H9 (cell line): Measurements from ENCODE around the gene ZNF101. TPM values are rescaled to one million over a fixed set of nuclear protein-coding genes. Genes with fewer than 3 reads are reported as not detected.

Experiments
- DNase-seq: peaks from one replicate; pipeline ENCODE4 v3.0.0-alpha.2; 2017
- H2AFZ ChIP-seq: one replicate; pipeline ENCODE4 v1.6.1; 2013; ENCODE audit warnings: mild to moderate bottlenecking, low read length, control low read depth, moderate library complexity
- H2AK5ac ChIP-seq: 2 replicates; pipeline ENCODE4 v1.6.1; 2013; ENCODE audit warnings: low read length, control low read depth, mixed read lengths; ENCODE audit not compliant: insufficient read length
- H2BK120ac ChIP-seq: one replicate; pipeline ENCODE4 v1.6.1; 2013; ENCODE audit warnings: low read depth, mild to moderate bottlenecking, low read length, control low read depth, inconsistent platforms; ENCODE audit not compliant: poor library complexity, severe bottlenecking
- H2BK12ac ChIP-seq: 2 replicates; pipeline ENCODE4 v1.6.1; 2013; ENCODE audit warnings: low read length, control low read depth, mixed read lengths, low read depth; ENCODE audit not compliant: insufficient read length
- H2BK15ac ChIP-seq: 2 replicates; pipeline ENCODE4 v1.6.1; 2013; ENCODE audit warnings: low read depth, low read length, control low read depth
- H2BK20ac ChIP-seq: one replicate; pipeline ENCODE4 v1.6.1; 2013; ENCODE audit warnings: low read depth, mild to moderate bottlenecking, low read length, control low read depth, inconsistent platforms; ENCODE audit not compliant: poor library complexity, severe bottlenecking
- H2BK5ac ChIP-seq: 2 replicates; pipeline ENCODE4 v1.6.1; 2013; ENCODE audit warnings: low read length, control low read depth, mixed read lengths; ENCODE audit not compliant: insufficient read length
- H3K14ac ChIP-seq: 2 replicates; pipeline ENCODE4 v1.6.1; 2013; ENCODE audit warnings: low read length, control low read depth; ENCODE audit not compliant: insufficient read depth
- H3K18ac ChIP-seq: 2 replicates; pipeline ENCODE4 v1.6.1; 2013; ENCODE audit warnings: low read depth, mild to moderate bottlenecking, mixed read lengths, low read length, control low read depth; ENCODE audit not compliant: insufficient read length
- H3K23ac ChIP-seq: 2 replicates; pipeline ENCODE4 v1.6.1; 2013; ENCODE audit warnings: low read length, control low read depth, mixed read lengths, low read depth; ENCODE audit not compliant: insufficient read length
- H3K23me2 ChIP-seq: 2 replicates; pipeline ENCODE4 v1.6.1; 2013; ENCODE audit warnings: low read depth, mild to moderate bottlenecking, mixed read lengths, low read length, control low read depth; ENCODE audit not compliant: insufficient read length, poor library complexity, severe bottlenecking
- H3K27ac ChIP-seq: 2 replicates; pipeline ENCODE4 v1.5.1; 2013; ENCODE audit warnings: low read length, control low read depth, mixed read lengths, low read depth; ENCODE audit not compliant: insufficient read length
- H3K27me3 ChIP-seq: 2 replicates; pipeline ENCODE4 v1.6.1; 2013; ENCODE audit warnings: low read length, control low read depth, inconsistent platforms; ENCODE audit not compliant: insufficient read depth
- H3K4ac ChIP-seq: 2 replicates; pipeline ENCODE4 v1.6.1; 2013; ENCODE audit warnings: low read depth, mild to moderate bottlenecking, control low read depth, inconsistent platforms, low read length, moderate library complexity
- H3K4me1 ChIP-seq: 2 replicates; pipeline ENCODE4 v1.6.1; 2013; ENCODE audit warnings: low read length, control low read depth, inconsistent platforms; ENCODE audit not compliant: insufficient read depth
- H3K4me2 ChIP-seq: 2 replicates; pipeline ENCODE4 v1.6.1; 2013; ENCODE audit warnings: low read length, control low read depth, mixed read lengths; ENCODE audit not compliant: insufficient read length, insufficient read depth
- H3K56ac ChIP-seq: 2 replicates; pipeline ENCODE4 v1.6.1; 2013; ENCODE audit warnings: low read depth, mild to moderate bottlenecking, mixed read lengths, low read length, control low read depth; ENCODE audit not compliant: insufficient read length
- H3K79me1 ChIP-seq: 2 replicates; pipeline ENCODE4 v1.6.1; 2013; ENCODE audit warnings: low read depth, mild to moderate bottlenecking, moderate library complexity, low read length, control low read depth, inconsistent platforms; ENCODE audit not compliant: insufficient read depth, poor library complexity, severe bottlenecking
- H3K79me2 ChIP-seq: 2 replicates; pipeline ENCODE4 v1.6.1; 2013; ENCODE audit warnings: low read length, control low read depth, inconsistent platforms; ENCODE audit not compliant: insufficient read depth
- H3K9ac ChIP-seq: 2 replicates; pipeline ENCODE4 v1.6.1; 2013; ENCODE audit warnings: low read length, control low read depth, mixed read lengths; ENCODE audit not compliant: insufficient read length; ENCODE audit errors: extremely low read depth
- H3K9me3 ChIP-seq: one replicate; pipeline ENCODE4 v1.6.1; 2013; ENCODE audit warnings: low read depth, low read length, inconsistent platforms; ENCODE audit not compliant: control insufficient read depth
- H3T11ph ChIP-seq: one replicate; pipeline ENCODE4 v1.6.1; 2013; ENCODE audit warnings: mild to moderate bottlenecking, low read length, control low read depth, inconsistent platforms
- H4K20me1 ChIP-seq: one replicate; pipeline ENCODE4 v1.6.1; 2013; ENCODE audit not compliant: control insufficient read depth, insufficient read length, insufficient read depth
- H4K5ac ChIP-seq: 2 replicates; pipeline ENCODE4 v1.6.1; 2013; ENCODE audit warnings: low read depth, mild to moderate bottlenecking, mixed read lengths, low read length, control low read depth; ENCODE audit not compliant: insufficient read length
- H4K8ac ChIP-seq: replicated peaks from 2 replicates; pipeline ENCODE4 v1.6.1; 2013; ENCODE audit warnings: low read length, control low read depth, mixed read lengths, low read depth; ENCODE audit not compliant: insufficient read length
- H4K91ac ChIP-seq: 2 replicates; pipeline ENCODE4 v1.6.1; 2013; ENCODE audit warnings: low read depth, mild to moderate bottlenecking, moderate library complexity, mixed read lengths, low read length, control low read depth; ENCODE audit not compliant: insufficient read length
- H3K27ac Mint-ChIP-seq, 3 experiments: 2 replicates in 2 of 3; 3 replicates in 1 of 3; pipeline ENCODE4 v1.8.0; 2020 to 2021; ENCODE audit warnings: mixed read lengths in 3 of 3, mild to moderate bottlenecking in 1 of 3, moderate library complexity in 1 of 3
- H3K27me3 Mint-ChIP-seq: 2 replicates; pipeline ENCODE4 v1.8.0; 2021; ENCODE audit warnings: low read depth, mild to moderate bottlenecking, moderate library complexity, mixed read lengths
- H3K36me3 Mint-ChIP-seq, 3 experiments: 2 replicates in 2 of 3; 3 replicates in 1 of 3; pipeline ENCODE4 v1.8.0; 2020 to 2021; ENCODE audit warnings: low read depth in 3 of 3, mixed read lengths in 3 of 3; ENCODE audit not compliant: insufficient read depth in 1 of 3
- H3K4me1 Mint-ChIP-seq, 2 experiments: 2 replicates each; pipeline ENCODE4 v1.8.0; 2020; ENCODE audit warnings: mixed read lengths in 2 of 2
- H3K4me3 Mint-ChIP-seq, 2 experiments: 2 replicates in 1 of 2; 3 replicates in 1 of 2; pipeline ENCODE4 v1.8.0; 2020 to 2021; ENCODE audit warnings: mild to moderate bottlenecking in 2 of 2, mixed read lengths in 2 of 2, moderate library complexity in 1 of 2
- H3K9me3 Mint-ChIP-seq, 2 experiments: 2 replicates in 1 of 2; 3 replicates in 1 of 2; pipeline ENCODE4 v1.8.0; 2020; ENCODE audit warnings: mild to moderate bottlenecking in 2 of 2, mixed read lengths in 2 of 2, moderate library complexity in 1 of 2
- WGBS: extraction: QIAGEN DNeasy Blood & Tissue Kit; methylation state at CpG from one replicate; pipeline ENCODE4 v1.1.7; 2013; ENCODE audit warnings: missing lambda C conversion rate, low lambda C conversion rate, mixed read lengths; ENCODE audit not compliant: insufficient read length; ENCODE audit errors: extremely low coverage; 5-methylcytosine and 5-hydroxymethylcytosine counted together
- total RNA-seq: library from RNA; stranded (reverse); gene quantifications from 2 replicates; pipeline ENCODE4 v1.2.1, GENCODE V29; 2021
- TF ChIP-seq, protein P1 (sequence below): fragments of 200-600 bp; sonication (generic); conservative IDR thresholded peaks from 3 replicates; pipeline ENCODE4 v1.8.0; 2021; ENCODE audit warnings: antibody characterized with exemption, mild to moderate bottlenecking

The ZNF101 gene
- total RNA-seq, 1 experiment from 2014 or later = 46.9 TPM

DNA sequence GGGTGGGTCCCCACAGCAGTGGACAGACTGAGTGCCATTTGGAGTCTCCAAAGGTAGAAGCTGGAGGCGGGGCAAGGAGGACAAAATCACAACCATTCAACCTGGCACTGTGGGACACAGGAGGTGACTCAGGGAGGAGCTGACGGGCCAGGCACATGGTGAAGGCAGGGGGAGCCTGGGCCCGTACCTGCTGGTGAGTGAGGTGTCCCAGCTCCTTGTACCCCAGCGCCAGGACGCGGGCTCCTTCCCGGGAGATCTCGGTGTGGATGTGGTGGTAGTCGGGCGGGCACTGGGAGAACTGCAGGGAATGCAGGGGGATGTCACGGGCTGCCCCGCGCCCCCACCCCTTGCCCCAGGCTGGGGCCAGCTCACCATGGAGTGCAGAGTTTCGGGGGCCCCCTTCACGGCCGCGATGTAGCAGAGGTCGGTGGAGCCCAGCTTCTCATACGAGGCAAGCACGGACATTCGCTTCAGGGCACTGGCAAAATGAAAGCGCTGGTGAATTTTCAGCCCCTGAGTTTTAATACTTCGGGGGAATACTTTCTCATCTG is 15.0 kb upstream of the ZNF101 start:
- Histone ChIP-seq H2BK20ac (no peak overlapping the region), H3K14ac (no peak overlapping the region), H4K8ac (no peak overlapping the region), H2BK5ac (no peak overlapping the region), H3T11ph (no peak overlapping the region), H3K27ac (no peak overlapping the region), H4K5ac (no peak overlapping the region), H2BK120ac (no peak overlapping the region), H3K4ac (no peak overlapping the region), H3K9me3 (no peaks in the 10 kb centered on the region), H4K20me1 (no peaks in the 10 kb centered on the region), H3K79me2 (no peaks in the 10 kb centered on the region), H2BK15ac (no peak overlapping the region), H3K4me2 (no peak overlapping the region), H3K18ac (no peak overlapping the region), H2BK12ac (no peak overlapping the region), H3K79me1 (no peaks in the 10 kb centered on the region), H3K27me3 (no peaks in the 10 kb centered on the region), H3K4me1 (no peaks in the 10 kb centered on the region), H3K56ac (no peak overlapping the region), H2AFZ (no peak overlapping the region), H3K9ac (no peak overlapping the region), H2AK5ac (no peak overlapping the region), H3K23ac (no peak overlapping the region), H3K23me2 (no peaks in the 10 kb centered on the region), H4K91ac (no peak overlapping the region)
- Mint-ChIP-seq H3K27me3 (no peaks in the 10 kb centered on the region; the same call in 1 of the 2 replicates), H3K4me1 (no peaks in the 10 kb centered on the region), H3K4me3 (no peak overlapping the region), H3K9me3 (no peaks in the 10 kb centered on the region), H3K27ac (no peak overlapping the region), H3K36me3 (peaks cover 45 to 94% (median 86%) of the 10 kb centered on the region in 3 experiments)
- TF ChIP-seq, protein P1, sequence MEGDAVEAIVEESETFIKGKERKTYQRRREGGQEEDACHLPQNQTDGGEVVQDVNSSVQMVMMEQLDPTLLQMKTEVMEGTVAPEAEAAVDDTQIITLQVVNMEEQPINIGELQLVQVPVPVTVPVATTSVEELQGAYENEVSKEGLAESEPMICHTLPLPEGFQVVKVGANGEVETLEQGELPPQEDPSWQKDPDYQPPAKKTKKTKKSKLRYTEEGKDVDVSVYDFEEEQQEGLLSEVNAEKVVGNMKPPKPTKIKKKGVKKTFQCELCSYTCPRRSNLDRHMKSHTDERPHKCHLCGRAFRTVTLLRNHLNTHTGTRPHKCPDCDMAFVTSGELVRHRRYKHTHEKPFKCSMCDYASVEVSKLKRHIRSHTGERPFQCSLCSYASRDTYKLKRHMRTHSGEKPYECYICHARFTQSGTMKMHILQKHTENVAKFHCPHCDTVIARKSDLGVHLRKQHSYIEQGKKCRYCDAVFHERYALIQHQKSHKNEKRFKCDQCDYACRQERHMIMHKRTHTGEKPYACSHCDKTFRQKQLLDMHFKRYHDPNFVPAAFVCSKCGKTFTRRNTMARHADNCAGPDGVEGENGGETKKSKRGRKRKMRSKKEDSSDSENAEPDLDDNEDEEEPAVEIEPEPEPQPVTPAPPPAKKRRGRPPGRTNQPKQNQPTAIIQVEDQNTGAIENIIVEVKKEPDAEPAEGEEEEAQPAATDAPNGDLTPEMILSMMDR = no peak
- WGBS = no CpG with 5 or more reads among the region's 23 CpGs
- DNase-seq = no peak
